ENCODE data around the gene MSANTD7. TPM values are rescaled to one million over a fixed set of nuclear protein-coding genes. Genes with fewer than 3 reads are reported as not detected.

Gene MSANTD7, protein sequence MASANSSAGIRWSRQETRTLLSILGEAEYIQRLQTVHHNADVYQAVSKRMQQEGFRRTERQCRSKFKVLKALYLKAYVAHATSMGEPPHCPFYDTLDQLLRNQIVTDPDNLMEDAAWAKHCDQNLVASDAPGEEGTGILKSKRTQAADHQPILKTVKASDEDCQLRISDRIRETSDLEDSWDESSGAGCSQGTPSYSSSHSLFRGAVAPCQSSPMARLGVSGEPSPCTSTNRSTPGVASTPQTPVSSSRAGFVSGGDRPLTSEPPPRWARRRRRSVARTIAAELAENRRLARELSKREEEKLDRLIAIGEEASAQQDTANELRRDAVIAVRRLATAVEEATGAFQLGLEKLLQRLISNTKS
- 21.4 and 21.6 TPM in 2 replicates for total RNA-seq

DNA sequence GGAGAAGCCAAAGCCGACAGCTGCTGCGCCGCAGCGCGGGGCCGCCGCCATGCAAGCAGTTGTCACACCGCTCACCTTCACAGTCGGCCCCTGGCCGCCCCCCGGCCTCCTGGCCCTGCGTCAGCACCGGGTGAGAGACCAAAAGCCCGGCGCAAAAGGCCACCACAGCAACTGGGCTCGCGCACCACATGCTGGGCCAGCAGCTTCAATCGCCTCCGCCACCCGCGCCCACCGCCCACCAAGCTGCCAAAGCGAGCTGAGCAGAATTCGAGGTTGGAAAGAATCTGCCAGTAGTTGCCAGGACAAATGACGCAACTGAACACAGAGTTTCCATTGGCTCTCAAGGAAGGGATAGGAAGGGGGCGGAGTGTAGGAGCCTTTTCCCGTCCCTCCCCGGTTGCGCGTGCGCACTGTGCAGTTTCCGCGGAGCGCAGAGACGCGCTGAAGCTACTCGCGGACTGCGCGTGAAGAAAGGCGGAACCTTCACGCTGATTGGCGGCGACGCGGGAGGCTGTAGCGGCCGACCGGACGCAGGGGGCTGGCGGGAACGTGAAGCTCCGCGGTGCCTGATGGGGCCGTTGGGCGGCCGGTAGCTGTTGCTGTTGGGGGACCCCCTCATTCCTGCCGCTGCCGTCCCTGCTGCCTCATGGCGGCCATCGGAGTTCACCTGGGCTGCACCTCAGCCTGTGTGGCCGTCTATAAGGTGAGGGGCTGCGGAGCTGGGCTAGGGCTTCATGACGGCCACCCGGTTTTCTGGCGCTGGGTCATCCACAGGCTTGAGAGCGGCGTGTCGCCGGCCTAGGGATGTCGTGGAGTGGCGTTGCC is at the start of gene MSANTD7, which contains the start of the genes CDNF and HSPA14:
Gene MSANTD7, plus strand, starts transcription at position 550 of the 825 bp plus-strand sequence. CDS start 3,979 bp downstream, outside the sequence.
Gene CDNF, minus strand, starts transcription at position 281 of the 825 bp plus-strand sequence. Its CDS starts 91 bp downstream, at position 190.
Gene HSPA14, plus strand, starts transcription at position 550 of the 825 bp plus-strand sequence. Its CDS starts 97 bp downstream, at position 647.
- peak within 1 kb of the TSS; percentile 86 for H3K4me3 ChIP-seq (ENCODE audit: low read depth, low read length)
- no peaks in the 10 kb centered on the region for H3K27me3 ChIP-seq (ENCODE audit: control insufficient read depth, insufficient read depth, low read length)
- peaks cover 3% of the 10 kb centered on the region for H3K36me3 ChIP-seq (ENCODE audit: control insufficient read depth, insufficient read depth, low read length)
- FAIRE-seq (peak; percentile 91), DNase-seq (ENCODE audit: low read depth) (peak; percentile 98)
- TF ChIP-seq, protein P1, sequence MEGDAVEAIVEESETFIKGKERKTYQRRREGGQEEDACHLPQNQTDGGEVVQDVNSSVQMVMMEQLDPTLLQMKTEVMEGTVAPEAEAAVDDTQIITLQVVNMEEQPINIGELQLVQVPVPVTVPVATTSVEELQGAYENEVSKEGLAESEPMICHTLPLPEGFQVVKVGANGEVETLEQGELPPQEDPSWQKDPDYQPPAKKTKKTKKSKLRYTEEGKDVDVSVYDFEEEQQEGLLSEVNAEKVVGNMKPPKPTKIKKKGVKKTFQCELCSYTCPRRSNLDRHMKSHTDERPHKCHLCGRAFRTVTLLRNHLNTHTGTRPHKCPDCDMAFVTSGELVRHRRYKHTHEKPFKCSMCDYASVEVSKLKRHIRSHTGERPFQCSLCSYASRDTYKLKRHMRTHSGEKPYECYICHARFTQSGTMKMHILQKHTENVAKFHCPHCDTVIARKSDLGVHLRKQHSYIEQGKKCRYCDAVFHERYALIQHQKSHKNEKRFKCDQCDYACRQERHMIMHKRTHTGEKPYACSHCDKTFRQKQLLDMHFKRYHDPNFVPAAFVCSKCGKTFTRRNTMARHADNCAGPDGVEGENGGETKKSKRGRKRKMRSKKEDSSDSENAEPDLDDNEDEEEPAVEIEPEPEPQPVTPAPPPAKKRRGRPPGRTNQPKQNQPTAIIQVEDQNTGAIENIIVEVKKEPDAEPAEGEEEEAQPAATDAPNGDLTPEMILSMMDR (IDR thresholded peaks at IDR 0.05; ENCODE audit: insufficient read depth, low read length, severe bottlenecking), result no peak

DNA sequence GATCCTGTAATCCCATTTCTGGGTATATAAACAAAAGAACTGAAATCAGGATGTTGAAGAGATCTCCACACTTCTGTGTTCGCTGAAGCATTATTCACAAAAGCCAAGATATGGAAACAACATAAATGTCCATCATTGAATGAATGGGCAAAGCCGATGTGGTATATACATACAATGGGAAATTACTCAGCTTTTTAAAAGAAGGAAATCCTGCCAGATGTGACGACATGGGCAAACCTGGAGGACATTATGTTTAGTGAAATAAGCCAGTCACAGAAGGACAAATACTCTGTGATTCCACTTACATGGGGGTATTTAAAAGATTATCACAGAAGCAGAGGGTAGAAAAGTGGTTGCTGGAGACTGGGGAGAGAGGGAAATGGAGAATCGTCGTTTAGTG is 39.5 kb upstream of the MSANTD7 start:
- TF ChIP-seq, protein P1 (IDR thresholded peaks at IDR 0.05; ENCODE audit: insufficient read depth, low read length, severe bottlenecking), result no peak
- no peak for FAIRE-seq
- no peak for DNase-seq (ENCODE audit: low read depth)

DNA sequence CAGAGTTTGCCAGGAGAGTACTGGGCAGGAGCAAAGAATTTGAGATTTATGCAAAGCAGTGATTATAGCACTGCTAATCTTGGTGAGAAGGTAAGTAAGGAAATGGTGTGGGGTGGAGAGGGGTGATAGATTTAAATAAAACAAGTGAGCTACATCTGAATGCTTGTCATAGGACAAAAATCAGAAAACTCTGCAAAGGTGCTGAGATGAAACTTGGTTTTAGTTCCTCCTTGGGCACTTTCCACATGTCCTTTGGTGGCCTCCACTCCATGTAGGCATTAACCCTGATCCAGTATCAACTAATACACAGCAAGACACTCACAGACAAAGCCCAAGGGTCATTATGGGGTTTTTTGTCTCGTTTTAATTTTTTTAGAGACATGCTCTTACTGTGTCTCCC is 37.7 kb upstream of the MSANTD7 start:
- DNase-seq (ENCODE audit: low read depth), result no peak
- H3K27me3 ChIP-seq (ENCODE audit: control insufficient read depth, insufficient read depth, low read length), result no peaks in the 10 kb centered on the region
- TF ChIP-seq, protein P1 (IDR thresholded peaks at IDR 0.05; ENCODE audit: insufficient read depth, low read length, severe bottlenecking), result no peak
- FAIRE-seq, result no peak
- H3K4me3 ChIP-seq (ENCODE audit: low read depth, low read length), result no peak overlapping the region
- H3K36me3 ChIP-seq (ENCODE audit: control insufficient read depth, insufficient read depth, low read length), result no peaks in the 10 kb centered on the region

More for the DNA sequence above, 39.5 kb upstream of the MSANTD7 start:
- Histone ChIP-seq H3K27me3 (ENCODE audit: control insufficient read depth, insufficient read depth, low read length) (no peaks in the 10 kb centered on the region), H3K4me3 (ENCODE audit: low read depth, low read length) (no peak overlapping the region), H3K36me3 (ENCODE audit: control insufficient read depth, insufficient read depth, low read length) (no peaks in the 10 kb centered on the region)

DNA sequence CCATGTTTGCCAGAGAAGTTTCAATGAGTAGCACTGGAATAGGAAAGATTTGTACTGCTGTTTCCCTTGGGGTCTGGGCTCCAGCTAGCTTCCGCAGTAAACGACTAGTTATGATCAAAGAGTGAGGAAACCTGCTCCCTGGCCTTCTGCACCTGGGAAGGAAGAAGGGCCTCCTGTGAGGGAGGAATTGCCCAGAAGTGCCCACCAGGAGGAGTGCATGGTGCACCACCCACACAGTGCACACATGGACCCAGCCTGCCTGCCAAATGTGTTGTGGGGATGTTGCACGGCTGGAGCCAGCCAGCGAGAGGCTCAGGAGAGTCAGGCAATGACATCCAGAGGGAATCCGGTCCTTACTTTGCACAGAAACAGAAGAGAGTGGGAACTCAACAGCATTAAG is 36.4 kb upstream of the MSANTD7 start:
- no peaks in the 10 kb centered on the region for H3K27me3 ChIP-seq (ENCODE audit: control insufficient read depth, insufficient read depth, low read length)
- TF ChIP-seq, protein P1 (IDR thresholded peaks at IDR 0.05; ENCODE audit: insufficient read depth, low read length, severe bottlenecking), result no peak
- FAIRE-seq (no peak), DNase-seq (ENCODE audit: low read depth) (no peak)
- no peak overlapping the region for H3K4me3 ChIP-seq (ENCODE audit: low read depth, low read length)
- H3K36me3 ChIP-seq (ENCODE audit: control insufficient read depth, insufficient read depth, low read length), result no peaks in the 10 kb centered on the region

DNA sequence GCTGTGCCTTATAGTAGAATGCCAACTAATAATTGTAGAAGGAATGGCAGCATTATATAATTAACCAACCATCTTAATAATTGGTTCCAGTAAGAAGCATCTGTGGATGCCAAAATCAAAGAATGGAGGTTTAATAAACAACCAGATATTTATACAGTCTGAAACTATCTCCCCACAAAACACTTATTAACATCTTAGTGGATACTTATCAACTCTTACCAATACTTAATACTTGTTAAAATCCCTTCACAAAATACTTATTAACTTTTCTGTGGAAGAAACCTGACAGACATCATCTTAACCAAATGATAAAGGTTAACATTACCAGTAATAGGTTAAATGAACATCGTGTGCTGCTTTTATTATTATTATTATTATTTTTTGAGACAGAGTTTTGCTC is 34.3 kb upstream of the MSANTD7 start:
- TF ChIP-seq, protein P1 (IDR thresholded peaks at IDR 0.05; ENCODE audit: insufficient read depth, low read length, severe bottlenecking), result no peak
- Histone ChIP-seq H3K27me3 (ENCODE audit: control insufficient read depth, insufficient read depth, low read length) (no peaks in the 10 kb centered on the region), H3K36me3 (ENCODE audit: control insufficient read depth, insufficient read depth, low read length) (no peaks in the 10 kb centered on the region), H3K4me3 (ENCODE audit: low read depth, low read length) (no peak overlapping the region)
- FAIRE-seq, result no peak
- no peak for DNase-seq (ENCODE audit: low read depth)
